ENCODE results near the gene TNKS1BP1.

TNKS1BP1 gene

GRCh38 chr11:57260937-57261783, 63.6 kb downstream of the TNKS1BP1 start:
- CTCF ChIA-PET = interaction anchor here (1.5 to 6.2 kb wide), 2 partner anchors 11 to 420 kb away, joined by 3 to 26 read pairs; no protein-coding TSS in a partner anchor
- no peak for DNase-seq (ENCODE audit: extremely low spot score)

GRCh38 chr11:57256119-57256518, 68.6 kb downstream of the TNKS1BP1 start:
- ChIA-PET CTCF (interaction anchor here (0.9 to 1.1 kb wide), 2 partner anchors 21 to 416 kb away, joined by 3 read pairs; no protein-coding TSS in a partner anchor), POLR2A (no interaction called here)
- TF ChIP-seq CTCF (IDR thresholded peaks at IDR 0.05; ENCODE audit: control extremely low read depth, extremely low read depth, low read depth, missing control alignments) = no peak
- no peak for DNase-seq (ENCODE audit: extremely low spot score)

More at GRCh38 chr11:57260937-57261783, 63.6 kb downstream of the TNKS1BP1 start:
- TF ChIP-seq CTCF (IDR thresholded peaks at IDR 0.05; ENCODE audit: control extremely low read depth, extremely low read depth, low read depth, missing control alignments) = no peak
- POLR2A ChIA-PET = no interaction called here

GRCh38 chr11:57255618-57256017, 69.1 kb downstream of the TNKS1BP1 start:
- POLR2A ChIA-PET = no interaction called here
- no peak for TF ChIP-seq CTCF (IDR thresholded peaks at IDR 0.05; ENCODE audit: control extremely low read depth, extremely low read depth, low read depth, missing control alignments)
- CTCF ChIA-PET = interaction anchor here (1.0 to 8.6 kb wide), 2 partner anchors 17 to 412 kb away, joined by 3 to 177 read pairs; no protein-coding TSS in a partner anchor

GRCh38 chr11:57254631-57255030, 70.1 kb downstream of the TNKS1BP1 start:
- TF ChIP-seq CTCF (IDR thresholded peaks at IDR 0.05; ENCODE audit: control extremely low read depth, extremely low read depth, low read depth, missing control alignments) = no peak
- CTCF ChIA-PET = interaction anchor here (0.8 to 8.6 kb wide), 3 partner anchors 14 to 411 kb away, joined by 3 to 177 read pairs (median 3); no protein-coding TSS in a partner anchor
- POLR2A ChIA-PET = no interaction called here
- DNase-seq (ENCODE audit: extremely low spot score) = no peak

More at GRCh38 chr11:57255618-57256017, 69.1 kb downstream of the TNKS1BP1 start:
- no peak for DNase-seq (ENCODE audit: extremely low spot score)

GRCh38 chr11:57251491-57252104, 73.2 kb downstream of the TNKS1BP1 start:
- no peak for DNase-seq (ENCODE audit: extremely low spot score)
- TF ChIP-seq CTCF (IDR thresholded peaks at IDR 0.05; ENCODE audit: control extremely low read depth, extremely low read depth, low read depth, missing control alignments) = no peak
- ChIA-PET POLR2A (no interaction called here), CTCF (interaction anchor here (1.2 to 8.6 kb wide), 8 partner anchors 9 to 408 kb away, joined by 3 to 177 read pairs (median 22); no protein-coding TSS in a partner anchor)

- POLR2A ChIA-PET = no interaction called here
- TF ChIP-seq CTCF (IDR thresholded peaks at IDR 0.05; ENCODE audit: control extremely low read depth, extremely low read depth, low read depth, missing control alignments) = no peak
- CTCF ChIA-PET = interaction anchor here (0.9 to 8.6 kb wide), 16 partner anchors 8 to 407 kb away, joined by 3 to 177 read pairs (median 4); no protein-coding TSS in a partner anchor
- DNase-seq (ENCODE audit: extremely low spot score) = no peak
These were observed 73.7 kb downstream of the TNKS1BP1 start for GRCh38 chr11:57251037-57251436.
